ENCODE measurements around the gene ADD2.

Gene ADD2

DNA sequence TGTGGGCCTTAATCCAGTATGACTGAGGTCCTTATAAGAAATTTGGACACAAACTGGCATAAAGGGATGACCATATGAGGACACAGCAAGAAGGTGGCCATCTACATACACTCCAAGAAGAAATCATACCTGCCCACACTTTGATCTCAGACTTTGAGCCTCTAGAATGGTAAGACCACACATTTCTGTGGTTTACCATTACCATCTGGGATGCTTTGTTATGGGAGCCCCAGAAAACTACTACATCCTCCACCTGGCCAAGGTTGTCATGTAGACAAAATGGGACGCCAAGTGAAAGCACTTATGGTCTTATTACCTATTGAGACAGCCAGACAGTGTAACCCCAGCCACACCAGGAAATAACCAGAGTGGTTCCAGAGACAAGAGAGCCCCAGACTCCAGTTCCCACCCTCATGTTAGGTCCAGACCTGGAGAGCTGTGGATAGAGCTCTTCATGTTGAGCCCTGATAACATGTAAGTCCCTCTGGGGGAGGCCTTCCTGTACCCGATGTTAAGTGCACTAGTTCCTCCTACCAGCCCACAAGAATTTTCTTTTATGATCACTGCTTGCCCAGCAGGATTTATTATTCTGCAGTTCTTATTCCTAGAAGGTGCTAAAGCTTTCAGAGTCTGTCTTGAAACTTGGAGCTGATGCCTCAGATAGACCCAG, 4.6 kb upstream of the ADD2 start:
- no peak for DNase-seq (ENCODE audit: low read depth in 2 of 2)
- TF ChIP-seq, protein P1, sequence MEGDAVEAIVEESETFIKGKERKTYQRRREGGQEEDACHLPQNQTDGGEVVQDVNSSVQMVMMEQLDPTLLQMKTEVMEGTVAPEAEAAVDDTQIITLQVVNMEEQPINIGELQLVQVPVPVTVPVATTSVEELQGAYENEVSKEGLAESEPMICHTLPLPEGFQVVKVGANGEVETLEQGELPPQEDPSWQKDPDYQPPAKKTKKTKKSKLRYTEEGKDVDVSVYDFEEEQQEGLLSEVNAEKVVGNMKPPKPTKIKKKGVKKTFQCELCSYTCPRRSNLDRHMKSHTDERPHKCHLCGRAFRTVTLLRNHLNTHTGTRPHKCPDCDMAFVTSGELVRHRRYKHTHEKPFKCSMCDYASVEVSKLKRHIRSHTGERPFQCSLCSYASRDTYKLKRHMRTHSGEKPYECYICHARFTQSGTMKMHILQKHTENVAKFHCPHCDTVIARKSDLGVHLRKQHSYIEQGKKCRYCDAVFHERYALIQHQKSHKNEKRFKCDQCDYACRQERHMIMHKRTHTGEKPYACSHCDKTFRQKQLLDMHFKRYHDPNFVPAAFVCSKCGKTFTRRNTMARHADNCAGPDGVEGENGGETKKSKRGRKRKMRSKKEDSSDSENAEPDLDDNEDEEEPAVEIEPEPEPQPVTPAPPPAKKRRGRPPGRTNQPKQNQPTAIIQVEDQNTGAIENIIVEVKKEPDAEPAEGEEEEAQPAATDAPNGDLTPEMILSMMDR (IDR thresholded peaks at IDR 0.05; ENCODE audit: low read depth, low read length), result no peak
- no peak overlapping the region for H3K4me3 ChIP-seq (replicated peaks in 1 of 2; ENCODE audit: low read depth in 2 of 2, low read length in 2 of 2)

DNA sequence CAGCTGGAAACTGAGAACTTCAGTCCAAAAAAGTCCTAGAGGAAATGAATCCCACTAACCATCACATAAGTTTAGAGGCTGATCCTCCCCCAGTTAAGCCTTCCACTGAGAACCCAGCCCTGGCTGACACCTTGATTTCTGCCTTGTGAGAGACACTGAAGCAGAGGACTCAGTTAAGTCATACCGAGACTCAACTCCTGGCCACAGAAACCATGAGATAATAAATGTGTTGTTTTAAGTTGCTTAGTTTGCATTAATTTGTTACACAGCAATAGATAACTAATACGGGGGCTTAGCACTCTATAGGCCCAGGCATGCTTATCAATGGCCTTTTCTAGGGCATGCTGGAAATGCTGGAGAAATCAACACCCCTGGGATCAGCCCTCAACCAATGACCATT, 3.4 kb upstream of the ADD2 start:
- no peak for DNase-seq (ENCODE audit: low read depth in 2 of 2)
- TF ChIP-seq, protein P1 (IDR thresholded peaks at IDR 0.05; ENCODE audit: low read depth, low read length), result no peak
- no peak overlapping the region for H3K4me3 ChIP-seq (replicated peaks in 1 of 2; ENCODE audit: low read depth in 2 of 2, low read length in 2 of 2)

DNA sequence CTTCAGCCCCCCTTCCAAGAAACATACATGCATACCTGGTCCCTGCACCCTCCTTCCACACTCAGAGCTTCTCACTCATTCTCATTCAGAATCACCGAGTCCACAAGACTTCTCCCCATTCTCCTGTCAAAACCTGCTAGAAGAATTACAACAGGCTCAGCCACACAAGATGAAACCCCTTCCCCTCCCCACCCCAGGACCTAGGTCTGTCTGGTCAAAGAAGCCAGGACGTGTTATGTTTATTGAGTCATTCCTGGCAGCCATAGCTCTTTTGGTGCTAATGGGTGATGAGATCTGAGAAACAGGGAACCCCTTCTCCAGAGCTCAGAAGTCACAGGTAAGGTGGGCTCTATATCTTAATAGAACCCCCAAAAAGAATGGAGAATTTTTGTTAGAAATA, 1.4 kb upstream of the ADD2 start:
- DNase-seq (ENCODE audit: low read depth in 2 of 2), result no peak
- H3K4me3 ChIP-seq (replicated peaks in 1 of 2; ENCODE audit: low read depth in 2 of 2, low read length in 2 of 2), result no peak overlapping the region
- TF ChIP-seq, protein P1 (IDR thresholded peaks at IDR 0.05; ENCODE audit: low read depth, low read length), result no peak

DNA sequence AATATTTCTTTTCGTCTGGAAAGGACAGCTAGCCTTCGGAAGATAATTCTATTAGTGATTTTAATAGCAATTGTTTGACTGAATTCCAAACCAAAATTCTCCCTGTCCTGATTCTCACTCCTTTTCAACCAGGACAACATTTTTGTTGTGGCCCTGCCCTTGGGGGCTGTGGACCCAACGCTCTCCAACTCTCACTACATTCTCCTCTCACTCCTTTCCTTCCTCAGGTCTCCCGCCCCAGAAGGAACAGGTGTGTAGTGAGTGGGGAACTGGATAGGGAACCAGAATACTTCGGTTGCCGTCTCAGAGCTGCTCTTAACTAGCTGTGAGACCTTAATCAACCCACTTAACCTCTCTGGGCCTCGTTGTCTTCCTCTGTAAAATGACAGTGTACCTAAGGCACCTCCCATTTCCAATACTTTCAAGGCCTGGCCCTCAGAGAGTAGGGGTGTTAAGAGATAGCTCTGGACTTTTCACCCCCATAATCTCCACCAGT, 638 bp upstream of the ADD2 start:
- H3K4me3 ChIP-seq (replicated peaks in 1 of 2; ENCODE audit: low read depth in 2 of 2, low read length in 2 of 2), result no peak overlapping the region

DNA sequence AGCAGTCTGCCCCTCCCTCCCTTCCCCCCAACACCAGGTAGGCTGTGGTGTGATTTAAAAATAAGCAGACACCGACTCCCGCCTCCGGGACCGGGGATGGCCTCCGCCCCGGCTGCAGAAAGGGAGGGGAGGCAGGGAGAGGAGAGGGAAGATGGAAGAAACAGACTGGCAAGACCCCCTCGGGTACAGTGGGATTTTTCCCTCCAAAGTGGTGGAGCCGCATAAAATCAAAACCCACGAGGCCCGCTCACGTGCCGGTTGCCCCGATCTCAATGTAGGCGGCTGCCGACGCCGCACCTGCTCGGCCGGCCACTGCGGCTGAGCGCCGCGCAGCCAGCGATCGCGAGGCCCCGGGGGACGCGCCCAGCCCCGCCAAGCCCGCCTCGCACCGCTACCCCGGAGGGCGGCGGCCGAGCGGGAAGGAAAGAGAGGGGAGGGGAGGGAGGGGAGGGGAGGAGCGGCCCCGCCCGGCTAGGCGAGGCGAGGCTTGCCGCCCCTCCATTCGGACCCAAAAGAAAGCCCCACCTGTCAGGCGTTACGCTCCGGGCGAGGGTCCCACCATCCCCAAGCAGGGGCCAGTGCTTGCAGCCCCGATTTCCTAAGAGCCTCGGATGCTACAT, 811 bp downstream of the ADD2 start:
- TF ChIP-seq, protein P1 (IDR thresholded peaks at IDR 0.05; ENCODE audit: low read depth, low read length), result no peak
- no peak overlapping the region for H3K4me3 ChIP-seq (replicated peaks in 1 of 2; ENCODE audit: low read depth in 2 of 2, low read length in 2 of 2)
- no peak for DNase-seq (ENCODE audit: low read depth in 2 of 2)

More for the DNA sequence above, 638 bp upstream of the ADD2 start:
- DNase-seq (ENCODE audit: low read depth in 2 of 2), result no peak
- TF ChIP-seq, protein P1 (IDR thresholded peaks at IDR 0.05; ENCODE audit: low read depth, low read length), result no peak

DNA sequence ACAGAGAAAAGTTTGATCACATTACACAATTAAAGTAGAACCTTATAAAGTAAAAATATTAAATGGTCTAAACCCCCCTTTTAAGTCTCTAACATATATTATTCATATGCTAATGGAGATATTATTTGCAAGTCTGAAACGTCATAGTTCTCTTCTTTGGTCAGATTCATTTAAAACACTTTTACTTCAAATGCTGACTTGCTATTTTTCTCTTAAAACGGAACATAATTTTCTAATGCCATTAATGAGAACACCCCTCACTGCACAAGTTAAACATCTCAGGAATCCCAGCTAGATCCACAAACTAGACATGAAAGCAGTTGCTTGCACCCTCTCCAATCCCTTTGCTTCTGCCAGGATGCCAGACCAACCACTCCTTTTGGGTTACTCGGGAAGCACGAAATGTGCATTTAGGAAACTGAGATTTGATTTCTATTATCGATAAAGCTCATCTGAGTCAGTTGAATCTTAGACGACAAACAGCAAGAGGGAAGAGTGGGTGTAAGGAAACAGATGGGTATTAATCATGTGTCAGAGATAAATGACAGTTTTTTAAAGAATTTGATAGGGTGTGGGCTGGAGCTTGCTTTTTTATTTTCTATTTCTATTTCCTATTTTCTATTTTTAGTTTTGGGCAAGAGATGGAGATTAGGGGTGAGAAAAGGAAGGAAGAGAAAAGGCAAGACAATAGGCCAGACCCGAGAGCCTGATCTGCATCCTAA, 1.5 kb downstream of the ADD2 start:
- DNase-seq (ENCODE audit: low read depth in 2 of 2), result no peak
- H3K4me3 ChIP-seq (replicated peaks in 1 of 2; ENCODE audit: low read depth in 2 of 2, low read length in 2 of 2), result no peak overlapping the region
- TF ChIP-seq, protein P1 (IDR thresholded peaks at IDR 0.05; ENCODE audit: low read depth, low read length), result no peak

All from cardiac fibroblast (primary cell).